GM12878 (cell line): ENCODE data around the gene ADK. TPM values are rescaled to one million over a fixed set of nuclear protein-coding genes. Genes with fewer than 3 reads are reported as not detected.

Experiments used
- ATAC-seq: fragments of 200-7000 bp; cut with Tn5 transposase; 3 replicates; pipeline ENCODE4 v1.9.1; 2020; ENCODE audit warnings: mild to moderate bottlenecking, moderate library complexity
- BruUV-seq: library from RNA; stranded (reverse); fragments of 400-500 nt; replicated peaks from 2 replicates; lab custom pipeline; 2021; lab: Mats Ljungman, UMichigan
- CTCF ChIA-PET: fragments of 300-600 bp; sonication (Branson Sonifier 250); formaldehyde crosslinking; extraction: SDS; loops from one replicate; lab custom pipeline; 2021; ENCODE audit warnings: inconsistent platforms; lab: Yijun Ruan, JAX
- POLR2A ChIA-PET: fragments of 350-600 bp; formaldehyde crosslinking; extraction: SDS; loops from one replicate; lab custom pipeline; 2021; ENCODE audit warnings: inconsistent platforms; lab: Charles Lee
- RAD21 ChIA-PET: fragments of 300-600 bp; sonication (Branson Sonifier 250); formaldehyde crosslinking; loops from one replicate; lab custom pipeline; 2023; ENCODE audit warnings: antibody characterized with exemption; ENCODE audit not compliant: unreplicated experiment; lab: Charles Lee
- SMC1A ChIA-PET: fragments of 300-600 bp; sonication (Branson Sonifier 250); formaldehyde crosslinking; loops from one replicate; lab custom pipeline; 2023; ENCODE audit not compliant: unreplicated experiment, uncharacterized antibody; lab: Charles Lee
- DNase-seq: peaks from one replicate; pipeline ENCODE4 v3.0.0-alpha.2; 2011; ENCODE audit warnings: low read depth, low spot score
- FAIRE-seq: peaks from 3 replicates; lab custom pipeline; 2011; peaks lifted over from hg19 to GRCh38; lab: Jason Lieb, UNC
- H2AFZ ChIP-seq: 2 replicates; pipeline ENCODE4 v1.6.0; 2011; ENCODE audit warnings: low read depth, low read length, control low read depth; ENCODE audit not compliant: control insufficient read depth
- H3K27ac ChIP-seq: 2 replicates; pipeline ENCODE4 v1.5.1; 2011; ENCODE audit warnings: control low read depth; ENCODE audit not compliant: control insufficient read depth, insufficient read depth
- H3K27me3 ChIP-seq, 2 experiments: replicated peaks in 1 of 2; 2 replicates each; pipeline versions ENCODE4 v1.6.0 to v1.6.1; 2011; ENCODE audit warnings: low read length in 1 of 2; ENCODE audit not compliant: control insufficient read depth in 2 of 2, insufficient read depth in 2 of 2
- H3K36me3 ChIP-seq, 2 experiments: 2 replicates each; pipeline ENCODE4 v1.5.1; 2011; ENCODE audit warnings: low read length in 1 of 2; ENCODE audit not compliant: control insufficient read depth in 2 of 2, insufficient read depth in 2 of 2
- H3K4me1 ChIP-seq: 2 replicates; pipeline ENCODE4 v1.6.1; 2011; ENCODE audit warnings: mild to moderate bottlenecking, low read length, moderate library complexity, mixed read lengths; ENCODE audit not compliant: control insufficient read depth, insufficient read depth
- H3K4me2 ChIP-seq: 2 replicates; pipeline ENCODE4 v1.6.0; 2011; ENCODE audit warnings: control low read depth; ENCODE audit not compliant: control insufficient read depth, insufficient read depth
- H3K4me3 ChIP-seq: fragments of 200-600 bp; sonication (generic); 2 replicates; pipeline ENCODE4 v1.5.1; 2016
- H3K79me2 ChIP-seq: 2 replicates; pipeline ENCODE4 v1.6.0; 2011; ENCODE audit warnings: low read length; ENCODE audit not compliant: control insufficient read depth, insufficient read depth
- H3K9ac ChIP-seq: 2 replicates; pipeline ENCODE4 v1.8.0; 2011; ENCODE audit warnings: low read length, control low read depth, mixed read lengths; ENCODE audit not compliant: control insufficient read depth, insufficient read depth
- H3K9me3 ChIP-seq: replicated peaks from 3 replicates; pipeline ENCODE4 v1.5.1; 2011; ENCODE audit warnings: mild to moderate bottlenecking, low read length; ENCODE audit not compliant: control insufficient read depth, insufficient read depth
- H4K20me1 ChIP-seq: 2 replicates; pipeline ENCODE4 v1.6.0; 2011; ENCODE audit not compliant: control insufficient read depth, insufficient read depth
- E4F1 ChIP-seq: fragments of 450-650 bp; IDR thresholded peaks from 2 replicates; pipeline ENCODE4 v1.6.1; 2018; ENCODE audit warnings: borderline replicate concordance, mild to moderate bottlenecking; ENCODE audit not compliant: partially characterized antibody
- FOXM1 ChIP-seq: IDR thresholded peaks from 2 replicates; pipeline ENCODE4 v1.6.1; 2012; ENCODE audit warnings: low read depth, mild to moderate bottlenecking, inconsistent platforms, low read length, moderate library complexity
- PRDM15 ChIP-seq: fragments of 450-650 bp; formaldehyde crosslinking; IDR thresholded peaks from 2 replicates; pipeline ENCODE4 v1.4.0; 2020; ENCODE audit warnings: mild to moderate bottlenecking, moderate library complexity
- SIX5 ChIP-seq: IDR thresholded peaks from 2 replicates; pipeline ENCODE4 v1.6.1; 2011; ENCODE audit warnings: mild to moderate bottlenecking, low read depth, low read length, moderate library complexity; ENCODE audit not compliant: severe bottlenecking
- USF2 ChIP-seq: IDR thresholded peaks from 2 replicates; pipeline ENCODE4 v1.6.1; 2011; ENCODE audit warnings: low read depth, low read length, improper control_type of control experiment, borderline replicate concordance
- YBX1 ChIP-seq: fragments of 450-650 bp; IDR thresholded peaks from 2 replicates; pipeline ENCODE4 v1.6.1; 2016; ENCODE audit warnings: antibody characterized with exemption
- ZNF274 ChIP-seq: IDR thresholded peaks from one replicate; pipeline ENCODE4 v1.8.0; 2011; ENCODE audit not compliant: insufficient read length, insufficient read depth
- WGBS: methylation state at CpG from one replicate; pipeline ENCODE4 v1.1.6; 2016; ENCODE audit warnings: low lambda C conversion rate; ENCODE audit not compliant: insufficient replicate concordance, insufficient coverage; ENCODE audit errors: missing lambda C conversion rate; 5-methylcytosine and 5-hydroxymethylcytosine counted together
- in situ Hi-C: fragments of 300-500 bp; cut with MboI; formaldehyde crosslinking; loops from 9 replicates; pipeline ENCODE4 v1.14.3; 2018; ENCODE audit warnings: mixed read lengths
- intact Hi-C: fragments of 100-400 bp; cut with micrococcal nuclease; formaldehyde crosslinking; loops from one replicate; pipeline ENCODE4 v1.14.2; 2022; ENCODE audit not compliant: unreplicated experiment
- polyA plus RNA-seq, 11 experiments: library from polyadenylated mRNA; depleted of rRNA in 4 of 11; unstranded in 6 of 11; stranded (reverse) in 5 of 11; fragments of >200 nt; fragmentation: Nextera tagmentation in 4 of 11; fragmentation: Illumina TruSeq in 1 of 11; extraction: Ambion mirVana in 4 of 11; extraction: Trizol in 1 of 11; gene quantifications; 1 replicate in 1 of 11; 2 replicates in 10 of 11; pipeline versions ENCODE4 v1.2.1 to v1.2.3, GENCODE V29; 2011 to 2016; ENCODE audit warnings: inconsistent platforms in 2 of 11, missing spikeins in 2 of 11, low read depth in 1 of 11
- total RNA-seq, 4 experiments: library from RNA; depleted of rRNA in 3 of 4; stranded (reverse); fragments of >200 nt in 3 of 4; fragmentation: Illumina TruSeq in 1 of 4; extraction: Trizol in 1 of 4; gene quantifications; 2 replicates each; pipeline versions ENCODE4 v1.2.1 to v1.2.3, GENCODE V29; 2013 to 2021

ADK gene
- total and polyA plus RNA-seq, 10 of the 15 experiments (the other 5 are each of a cell fraction or from before 2014, with no cell fraction given) = 42.0 to 151 (median 81.6) TPM

- no peaks in the 10 kb centered on the region for H3K36me3 ChIP-seq
- BruUV-seq = no TSS peak
- no peak overlapping the region for H3K9ac ChIP-seq
- H2AFZ ChIP-seq = no peak overlapping the region
- SMC1A ChIA-PET = interaction anchor here (0.8 to 1.0 kb wide), 3 partner anchors 30 to 724 kb away, joined by 3 read pairs; no protein-coding TSS in a partner anchor
- in situ Hi-C loops (no loop called here), intact Hi-C loops (no loop called here)
- H3K4me2 ChIP-seq = no peak overlapping the region
- TF ChIP-seq E4F1 (no peak), USF2 (no peak), FOXM1 (no peak), PRDM15 (no peak), ZNF274 (no peak), YBX1 (no peak), SIX5 (no peak)
- no peak for DNase-seq
- ATAC-seq = no peak
- RAD21 ChIA-PET = interaction anchor here (1.3 kb wide), 1 partner anchor 9 kb away, joined by 4 read pairs; no protein-coding TSS in a partner anchor
- H3K27ac ChIP-seq = no peak overlapping the region
- 98% methylated on average over 2 of the region's 2 CpGs for WGBS
- FAIRE-seq = no peak
- CTCF ChIA-PET = interaction anchor here (0.7 to 1.1 kb wide), 3 partner anchors 9 to 227 kb away, joined by 3 read pairs; no protein-coding TSS in a partner anchor
- no peaks in the 10 kb centered on the region for H4K20me1 ChIP-seq
- no peaks in the 10 kb centered on the region for H3K79me2 ChIP-seq
- no peaks in the 10 kb centered on the region for H3K27me3 ChIP-seq
- no peak overlapping the region for H3K4me3 ChIP-seq
- no peaks in the 10 kb centered on the region for H3K9me3 ChIP-seq
- peaks cover 6% of the 10 kb centered on the region; the same call in 1 of the 2 replicates for H3K4me1 ChIP-seq
- POLR2A ChIA-PET = interaction anchor here (0.8 kb wide), 1 partner anchor 9 kb away, joined by 4 read pairs; no protein-coding TSS in a partner anchor
Observed at GRCh38 chr10:74297389-74298080, 146.5 kb downstream of the ADK start.
